ENCODE data around the gene GIT1. TPM values are rescaled to one million over a fixed set of nuclear protein-coding genes. Genes with fewer than 3 reads are reported as not detected.
A peak's percentile ranks its signal among the peaks of the same experiment; 100 is the strongest.

GIT1 gene
- total RNA-seq, 1 donor from 2014 or later, result 66.7 TPM

- H3K27me3 Mint-ChIP-seq, result peaks cover 13% of the 10 kb centered on the region
- no peak for TF ChIP-seq CTCF (conservative IDR thresholded peaks at IDR 0.05)
- peaks cover 11% of the 10 kb centered on the region for H3K4me1 Mint-ChIP-seq (ENCODE audit: unreplicated experiment)
- H3K36me3 Mint-ChIP-seq, result peaks cover 6% of the 10 kb centered on the region
- no peaks in the 10 kb centered on the region for H3K9me3 Mint-ChIP-seq
- DNase-seq (ENCODE audit: extremely low spot score, unreplicated experiment), result peak; percentile 58
- peak overlapping the region; percentile 21 for H3K27ac Mint-ChIP-seq
- H3K4me3 Mint-ChIP-seq, result peak overlapping the region; percentile 57
Observed at GRCh38 chr17:29570521-29570920, 18.9 kb downstream of the GIT1 start.

- Mint-ChIP-seq H3K27me3 (peaks cover 21% of the 10 kb centered on the region), H3K27ac (peak overlapping the region; percentile 88), H3K9me3 (no peaks in the 10 kb centered on the region), H3K36me3 (peaks cover 6% of the 10 kb centered on the region), H3K4me3 (peak overlapping the region; percentile 95), H3K4me1 (ENCODE audit: unreplicated experiment) (peaks cover 11% of the 10 kb centered on the region)
- DNase-seq (ENCODE audit: extremely low spot score, unreplicated experiment), result peak; percentile 67
- no peak for TF ChIP-seq CTCF (conservative IDR thresholded peaks at IDR 0.05)
Observed at GRCh38 chr17:29569245-29569950, 20.1 kb downstream of the GIT1 start.

GRCh38 chr17:29568331-29569244 is 20.9 kb downstream of the GIT1 start, which contains the start of gene TP53I13:
Gene TP53I13 (plus strand): TSS chr17:29568701. CDS start chr17:29568759, 58 bp downstream.
- H3K9me3 Mint-ChIP-seq, result no peaks in the 10 kb centered on the region
- H3K4me1 Mint-ChIP-seq (ENCODE audit: unreplicated experiment), result peaks cover 11% of the 10 kb centered on the region
- peaks cover 28% of the 10 kb centered on the region for H3K27me3 Mint-ChIP-seq
- no peak for TF ChIP-seq CTCF (conservative IDR thresholded peaks at IDR 0.05)
- peak within 1 kb of the TSS; percentile 98 for H3K4me3 Mint-ChIP-seq
- H3K36me3 Mint-ChIP-seq, result peaks cover 9% of the 10 kb centered on the region
- peak; percentile 90 for DNase-seq (ENCODE audit: extremely low spot score, unreplicated experiment)
- H3K27ac Mint-ChIP-seq, result peak within 1 kb of the TSS; percentile 88

- H3K4me3 Mint-ChIP-seq, result peak overlapping the region; percentile 98
- peaks cover 31% of the 10 kb centered on the region for H3K27me3 Mint-ChIP-seq
- peaks cover 11% of the 10 kb centered on the region for H3K4me1 Mint-ChIP-seq (ENCODE audit: unreplicated experiment)
- H3K36me3 Mint-ChIP-seq, result peaks cover 9% of the 10 kb centered on the region
- H3K9me3 Mint-ChIP-seq, result no peaks in the 10 kb centered on the region
- DNase-seq (ENCODE audit: extremely low spot score, unreplicated experiment), result peak; percentile 75
- peak; percentile 54 for TF ChIP-seq CTCF (conservative IDR thresholded peaks at IDR 0.05)
- peak overlapping the region; percentile 87 for H3K27ac Mint-ChIP-seq
Observed at GRCh38 chr17:29567554-29568330, 21.7 kb downstream of the GIT1 start.

GRCh38 chr17:29567304-29567553 is 22.2 kb downstream of the GIT1 start:
- DNase-seq (ENCODE audit: extremely low spot score, unreplicated experiment), result no peak
- Mint-ChIP-seq H3K9me3 (no peaks in the 10 kb centered on the region), H3K36me3 (peaks cover 9% of the 10 kb centered on the region), H3K27me3 (peaks cover 35% of the 10 kb centered on the region), H3K4me3 (peak overlapping the region; percentile 98), H3K27ac (no peak overlapping the region), H3K4me1 (ENCODE audit: unreplicated experiment) (peaks cover 11% of the 10 kb centered on the region)
- no peak for TF ChIP-seq CTCF (conservative IDR thresholded peaks at IDR 0.05)
